ENCODE measurements around the gene SUSD5.
A peak's percentile ranks its signal among the peaks of the same experiment; 100 is the strongest.
"Not testable (repeated sequence)": the region's sequence is repeated elsewhere in the genome, so short reads cannot be mapped to it uniquely, and the experiment has no call there.

SUSD5 gene

GRCh38 chr3:33146791-33147445 is 71.7 kb downstream of the SUSD5 start:
- no peak for DNase-seq

GRCh38 chr3:33145901-33146580 is 72.6 kb downstream of the SUSD5 start:
- no peak for DNase-seq

GRCh38 chr3:33145221-33145900 is 73.2 kb downstream of the SUSD5 start:
- no peak for DNase-seq

GRCh38 chr3:33144433-33144832 is 74.2 kb downstream of the SUSD5 start:
- peak; percentile 25 for DNase-seq

GRCh38 chr3:33141006-33141405 is 77.6 kb downstream of the SUSD5 start:
- DNase-seq, result no peak

GRCh38 chr3:33139996-33140395 is 78.6 kb downstream of the SUSD5 start:
- no peak for DNase-seq

GRCh38 chr3:33139006-33139623 is 79.5 kb downstream of the SUSD5 start:
- DNase-seq, result not testable (repeated sequence)

- DNase-seq, result no peak
These were observed 80.9 kb downstream of the SUSD5 start for GRCh38 chr3:33137691-33138090.

- no peak for DNase-seq
These were observed 84.5 kb downstream of the SUSD5 start for GRCh38 chr3:33134026-33134625.

GRCh38 chr3:33132019-33132360 is 86.6 kb downstream of the SUSD5 start:
- DNase-seq, result no peak

GRCh38 chr3:33131331-33132018 is 87.1 kb downstream of the SUSD5 start:
- peak; percentile 55 for DNase-seq

GRCh38 chr3:33130144-33130543 is 88.5 kb downstream of the SUSD5 start:
- DNase-seq, result no peak

- DNase-seq, result no peak
These were observed 89.9 kb downstream of the SUSD5 start for GRCh38 chr3:33128706-33129105.

GRCh38 chr3:33125840-33126239 is 92.8 kb downstream of the SUSD5 start:
- DNase-seq, result no peak

- no peak for DNase-seq
These were observed 94.0 kb downstream of the SUSD5 start for GRCh38 chr3:33124638-33125037.

GRCh38 chr3:33122991-33123390 is 95.6 kb downstream of the SUSD5 start:
- no peak for DNase-seq

GRCh38 chr3:33119891-33120290 is 98.7 kb downstream of the SUSD5 start:
- DNase-seq, result no peak

- DNase-seq, result no peak
These were observed 101.1 kb downstream of the SUSD5 start for GRCh38 chr3:33117461-33117860.

- no peak for DNase-seq
These were observed 103.4 kb downstream of the SUSD5 start for GRCh38 chr3:33115024-33115768.

- DNase-seq, result no peak
These were observed 104.0 kb downstream of the SUSD5 start for GRCh38 chr3:33114622-33115023.

GRCh38 chr3:33113772-33114621 is 104.6 kb downstream of the SUSD5 start, which contains the start of gene CRTAP:
Gene CRTAP (plus strand): TSS chr3:33114014. CDS start chr3:33114078, 64 bp downstream.
- DNase-seq, result peak; percentile 88

All from CD4-positive, alpha-beta T cell treated with Interleukin-10 for 1 hour (primary cell).